Measurements from ENCODE around the gene MYO7A. TPM values are rescaled to one million over a fixed set of nuclear protein-coding genes. Genes with fewer than 3 reads are reported as not detected.

The MYO7A gene
- total RNA-seq, 1 donor from 2014 or later: 5.8 TPM

GRCh38 chr11:77213589-77214428 lies 85.8 kb downstream of the MYO7A start:
- no peak for DNase-seq (ENCODE audit: low spot score)

- no peak for DNase-seq (ENCODE audit: low spot score)
These were observed 86.5 kb downstream of the MYO7A start for GRCh38 chr11:77214557-77214956.

- DNase-seq (ENCODE audit: low spot score): no peak
These were observed 87.1 kb downstream of the MYO7A start for GRCh38 chr11:77215106-77215505.

GRCh38 chr11:77217156-77217555 lies 89.1 kb downstream of the MYO7A start:
- no peak for DNase-seq (ENCODE audit: low spot score)

GRCh38 chr11:77223797-77224196 lies 95.8 kb downstream of the MYO7A start:
- no peak for DNase-seq (ENCODE audit: low spot score)

GRCh38 chr11:77230878-77231605 lies 103.0 kb downstream of the MYO7A start:
- no peak for DNase-seq (ENCODE audit: low spot score)

GRCh38 chr11:77231800-77232199 lies 103.8 kb downstream of the MYO7A start:
- no peak for DNase-seq (ENCODE audit: low spot score)

GRCh38 chr11:77232242-77232641 lies 104.2 kb downstream of the MYO7A start:
- no peak for DNase-seq (ENCODE audit: low spot score)

GRCh38 chr11:77233011-77233410 lies 105.0 kb downstream of the MYO7A start:
- no peak for DNase-seq (ENCODE audit: low spot score)

- no peak for DNase-seq (ENCODE audit: low spot score)
These were observed 108.9 kb downstream of the MYO7A start for GRCh38 chr11:77236901-77237300.

GRCh38 chr11:77244277-77245027 lies 116.4 kb downstream of the MYO7A start:
- DNase-seq (ENCODE audit: low spot score): no peak

GRCh38 chr11:77249427-77249826 lies 121.4 kb downstream of the MYO7A start:
- no peak for DNase-seq (ENCODE audit: low spot score)

- no peak for DNase-seq (ENCODE audit: low spot score)
These were observed 123.0 kb downstream of the MYO7A start for GRCh38 chr11:77250881-77251640.

GRCh38 chr11:77252555-77253270 lies 124.7 kb downstream of the MYO7A start:
- DNase-seq (ENCODE audit: low spot score): no peak

GRCh38 chr11:77253690-77254089 lies 125.6 kb downstream of the MYO7A start:
- DNase-seq (ENCODE audit: low spot score): no peak

GRCh38 chr11:77259641-77260040 lies 131.6 kb downstream of the MYO7A start:
- no peak for DNase-seq (ENCODE audit: low spot score)

GRCh38 chr11:77262803-77263202 lies 134.8 kb downstream of the MYO7A start:
- DNase-seq (ENCODE audit: low spot score): no peak

All from ureter (tissue), 1 donor.